DMS114 treated with DMSO at 0.1 percent for 48 hours (cell line): Measurements from ENCODE around the gene HBM.
"Not testable (repeated sequence)": the region's sequence is repeated elsewhere in the genome, so short reads cannot be mapped to it uniquely, and the experiment has no call there.

Source experiments
- DNase-seq: peaks from one replicate; lab custom pipeline; 2025; ENCODE audit not compliant: unreplicated experiment; lab: John Stamatoyannopoulos, UW

HBM gene

DNA sequence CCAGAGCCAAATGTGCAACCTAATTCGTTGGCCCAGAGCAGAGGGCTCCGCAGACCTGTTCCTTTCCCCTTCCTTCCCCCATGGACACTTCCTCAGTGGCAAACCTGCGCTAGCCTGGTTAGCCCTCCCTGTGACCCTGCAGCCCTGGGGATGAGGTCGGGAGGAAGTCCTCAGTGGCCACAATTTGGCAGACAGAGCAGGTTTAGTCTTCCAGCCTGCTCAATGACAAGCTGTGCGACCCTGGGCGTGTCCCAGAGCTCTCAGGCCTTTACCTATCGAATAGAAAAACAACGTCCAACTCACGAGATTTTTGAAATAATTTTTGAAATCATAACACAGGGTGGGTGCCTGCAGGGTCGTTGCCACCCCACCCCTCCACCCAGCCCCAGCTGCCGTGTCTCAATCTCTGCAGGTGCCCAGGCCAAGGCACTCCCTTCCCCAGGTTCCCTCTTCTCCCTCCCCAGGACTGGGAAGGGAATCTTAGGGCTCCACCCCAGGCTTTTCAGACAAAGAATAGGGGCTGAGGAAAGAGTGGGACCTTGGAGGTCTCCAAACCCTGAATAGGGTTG is 1.4 kb downstream of the HBM start:
- DNase-seq = no peak

DNA sequence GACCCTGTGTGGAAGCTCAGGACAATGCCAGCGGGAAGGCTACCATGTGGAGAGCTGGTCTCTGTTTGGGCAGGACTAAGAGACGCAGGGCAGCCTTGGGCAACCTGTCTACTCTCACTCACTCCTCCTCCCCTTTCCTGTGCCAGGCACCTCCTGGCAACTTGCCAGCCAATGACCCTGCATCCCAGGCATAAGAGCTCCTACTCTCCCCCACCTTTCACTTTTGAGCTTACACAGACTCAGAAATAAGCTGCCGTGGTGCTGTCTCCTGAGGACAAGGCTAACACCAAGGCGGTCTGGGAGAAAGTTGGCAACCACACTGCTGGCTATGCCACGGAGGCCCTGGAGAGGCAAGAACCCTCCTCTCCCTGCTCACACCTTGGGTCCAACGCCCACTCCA is 2.6 kb downstream of the HBM start:
- no peak for DNase-seq

DNA sequence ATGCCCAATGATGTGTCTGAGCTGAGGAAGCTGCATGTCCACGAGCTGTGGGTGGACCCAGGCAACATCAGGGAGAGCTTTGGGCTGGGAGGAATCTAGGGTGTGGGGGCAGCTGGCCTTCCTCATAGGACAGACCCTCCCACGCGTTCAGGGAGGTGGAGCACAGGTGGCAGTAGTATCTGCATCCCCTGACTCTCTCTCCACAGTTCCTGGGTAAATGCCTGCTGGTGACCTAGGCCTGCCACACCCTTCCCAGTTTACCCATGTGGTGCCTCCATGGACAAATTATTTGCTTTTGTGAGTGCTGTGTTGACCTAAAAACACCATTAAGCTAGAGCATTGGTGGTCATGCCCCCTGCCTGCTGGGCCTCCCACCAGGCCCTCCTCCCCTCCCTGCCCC is 3.2 kb downstream of the HBM start:
- DNase-seq = no peak

DNA sequence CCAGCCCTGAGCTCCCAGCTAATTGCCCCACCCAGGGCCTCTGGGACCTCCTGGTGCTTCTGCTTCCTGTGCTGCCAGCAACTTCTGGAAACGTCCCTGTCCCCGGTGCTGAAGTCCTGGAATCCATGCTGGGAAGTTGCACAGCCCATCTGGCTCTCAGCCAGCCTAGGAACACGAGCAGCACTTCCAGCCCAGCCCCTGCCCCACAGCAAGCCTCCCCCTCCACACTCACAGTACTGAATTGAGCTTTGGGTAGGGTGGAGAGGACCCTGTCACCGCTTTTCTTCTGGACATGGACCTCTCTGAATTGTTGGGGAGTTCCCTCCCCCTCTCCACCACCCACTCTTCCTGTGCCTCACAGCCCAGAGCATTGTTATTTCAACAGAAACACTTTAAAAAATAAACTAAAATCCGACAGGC is 4.3 kb downstream of the HBM start:
- not testable (repeated sequence) for DNase-seq

DNA sequence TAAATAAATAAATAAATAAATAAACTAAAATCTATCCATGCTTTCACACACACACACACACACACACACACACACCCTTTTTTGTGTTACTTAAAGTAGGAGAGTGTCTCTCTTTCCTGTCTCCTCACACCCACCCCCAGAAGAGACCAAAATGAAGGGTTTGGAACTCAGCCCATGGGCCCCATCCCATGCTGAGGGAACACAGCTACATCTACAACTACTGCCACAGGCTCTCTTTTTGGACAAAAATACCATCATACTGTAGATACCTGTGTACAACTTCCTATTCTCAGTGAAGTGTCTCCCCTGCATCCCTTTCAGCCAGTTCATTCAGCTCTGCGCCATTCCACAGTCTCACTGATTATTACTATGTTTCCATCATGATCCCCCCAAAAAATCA is 5.0 kb downstream of the HBM start:
- no peak for DNase-seq

DNA sequence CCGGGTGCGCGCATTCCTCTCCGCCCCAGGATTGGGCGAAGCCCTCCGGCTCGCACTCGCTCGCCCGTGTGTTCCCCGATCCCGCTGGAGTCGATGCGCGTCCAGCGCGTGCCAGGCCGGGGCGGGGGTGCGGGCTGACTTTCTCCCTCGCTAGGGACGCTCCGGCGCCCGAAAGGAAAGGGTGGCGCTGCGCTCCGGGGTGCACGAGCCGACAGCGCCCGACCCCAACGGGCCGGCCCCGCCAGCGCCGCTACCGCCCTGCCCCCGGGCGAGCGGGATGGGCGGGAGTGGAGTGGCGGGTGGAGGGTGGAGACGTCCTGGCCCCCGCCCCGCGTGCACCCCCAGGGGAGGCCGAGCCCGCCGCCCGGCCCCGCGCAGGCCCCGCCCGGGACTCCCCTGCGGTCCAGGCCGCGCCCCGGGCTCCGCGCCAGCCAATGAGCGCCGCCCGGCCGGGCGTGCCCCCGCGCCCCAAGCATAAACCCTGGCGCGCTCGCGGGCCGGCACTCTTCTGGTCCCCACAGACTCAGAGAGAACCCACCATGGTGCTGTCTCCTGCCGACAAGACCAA is 6.7 kb downstream of the HBM start, which contains the start of gene HBA2:
Gene HBA2 (plus strand): TSS at position 503 of the 568 bp plus-strand sequence. CDS start 37 bp downstream, at position 540.
- DNase-seq = not testable (repeated sequence)

DNA sequence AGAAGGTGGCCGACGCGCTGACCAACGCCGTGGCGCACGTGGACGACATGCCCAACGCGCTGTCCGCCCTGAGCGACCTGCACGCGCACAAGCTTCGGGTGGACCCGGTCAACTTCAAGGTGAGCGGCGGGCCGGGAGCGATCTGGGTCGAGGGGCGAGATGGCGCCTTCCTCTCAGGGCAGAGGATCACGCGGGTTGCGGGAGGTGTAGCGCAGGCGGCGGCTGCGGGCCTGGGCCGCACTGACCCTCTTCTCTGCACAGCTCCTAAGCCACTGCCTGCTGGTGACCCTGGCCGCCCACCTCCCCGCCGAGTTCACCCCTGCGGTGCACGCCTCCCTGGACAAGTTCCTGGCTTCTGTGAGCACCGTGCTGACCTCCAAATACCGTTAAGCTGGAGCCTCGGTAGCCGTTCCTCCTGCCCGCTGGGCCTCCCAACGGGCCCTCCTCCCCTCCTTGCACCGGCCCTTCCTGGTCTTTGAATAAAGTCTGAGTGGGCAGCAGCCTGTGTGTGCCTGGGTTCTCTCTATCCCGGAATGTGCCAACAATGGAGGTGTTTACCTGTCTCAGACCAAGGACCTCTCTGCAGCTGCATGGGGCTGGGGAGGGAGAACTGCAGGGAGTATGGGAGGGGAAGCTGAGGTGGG is 7.6 kb downstream of the HBM start:
- not testable (repeated sequence) for DNase-seq

DNA sequence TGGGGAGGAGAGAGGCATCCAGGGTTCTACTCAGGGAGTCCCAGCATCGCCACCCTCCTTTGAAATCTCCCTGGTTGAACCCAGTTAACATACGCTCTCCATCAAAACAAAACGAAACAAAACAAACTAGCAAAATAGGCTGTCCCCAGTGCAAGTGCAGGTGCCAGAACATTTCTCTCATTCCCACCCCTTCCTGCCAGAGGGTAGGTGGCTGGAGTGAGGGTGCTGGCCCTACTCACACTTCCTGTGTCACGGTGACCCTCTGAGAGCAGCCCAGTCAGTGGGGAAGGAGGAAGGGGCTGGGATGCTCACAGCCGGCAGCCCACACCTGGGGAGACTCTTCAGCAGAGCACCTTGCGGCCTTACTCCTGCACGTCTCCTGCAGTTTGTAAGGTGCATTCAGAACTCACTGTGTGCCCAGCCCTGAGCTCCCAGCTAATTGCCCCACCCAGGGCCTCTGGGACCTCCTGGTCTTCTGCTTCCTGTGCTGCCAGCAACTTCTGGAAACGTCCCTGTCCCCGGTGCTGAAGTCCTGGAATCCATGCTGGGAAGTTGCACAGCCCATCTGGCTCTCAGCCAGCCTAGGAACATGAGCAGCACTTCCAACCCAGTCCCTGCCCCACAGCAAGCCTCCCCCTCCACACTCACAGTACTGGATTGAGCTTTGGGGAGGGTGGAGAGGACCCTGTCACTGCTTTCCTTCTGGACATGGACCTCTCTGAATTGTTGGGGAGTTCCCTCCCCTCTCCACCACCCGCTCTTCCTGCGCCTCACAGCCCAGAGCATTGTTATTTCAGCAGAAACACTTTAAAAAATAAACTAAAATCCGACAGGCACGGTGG is 8.4 kb downstream of the HBM start:
- DNase-seq = not testable (repeated sequence)

DNA sequence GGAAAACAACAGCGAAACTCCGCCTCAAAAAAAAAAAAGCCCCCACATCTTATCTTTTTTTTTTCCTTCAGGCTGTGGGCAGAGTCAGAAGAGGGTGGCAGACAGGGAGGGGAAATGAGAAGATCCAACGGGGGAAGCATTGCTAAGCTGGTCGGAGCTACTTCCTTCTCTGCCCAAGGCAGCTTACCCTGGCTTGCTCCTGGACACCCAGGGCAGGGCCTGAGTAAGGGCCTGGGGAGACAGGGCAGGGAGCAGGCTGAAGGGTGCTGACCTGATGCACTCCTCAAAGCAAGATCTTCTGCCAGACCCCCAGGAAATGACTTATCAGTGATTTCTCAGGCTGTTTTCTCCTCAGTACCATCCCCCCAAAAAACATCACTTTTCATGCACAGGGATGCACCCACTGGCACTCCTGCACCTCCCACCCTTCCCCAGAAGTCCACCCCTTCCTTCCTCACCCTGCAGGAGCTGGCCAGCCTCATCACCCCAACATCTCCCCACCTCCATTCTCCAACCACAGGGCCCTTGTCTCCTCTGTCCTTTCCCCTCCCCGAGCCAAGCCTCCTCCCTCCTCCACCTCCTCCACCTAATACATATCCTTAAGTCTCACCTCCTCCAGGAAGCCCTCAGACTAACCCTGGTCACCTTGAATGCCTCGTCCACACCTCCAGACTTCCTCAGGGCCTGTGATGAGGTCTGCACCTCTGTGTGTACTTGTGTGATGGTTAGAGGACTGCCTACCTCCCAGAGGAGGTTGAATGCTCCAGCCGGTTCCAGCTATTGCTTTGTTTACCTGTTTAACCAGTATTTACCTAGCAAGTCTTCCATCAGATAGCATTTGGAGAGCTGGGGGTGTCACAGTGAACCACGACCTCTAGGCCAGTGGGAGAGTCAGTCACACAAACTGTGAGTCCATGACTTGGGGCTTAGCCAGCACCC is 9.5 kb downstream of the HBM start:
- DNase-seq = no peak

DNA sequence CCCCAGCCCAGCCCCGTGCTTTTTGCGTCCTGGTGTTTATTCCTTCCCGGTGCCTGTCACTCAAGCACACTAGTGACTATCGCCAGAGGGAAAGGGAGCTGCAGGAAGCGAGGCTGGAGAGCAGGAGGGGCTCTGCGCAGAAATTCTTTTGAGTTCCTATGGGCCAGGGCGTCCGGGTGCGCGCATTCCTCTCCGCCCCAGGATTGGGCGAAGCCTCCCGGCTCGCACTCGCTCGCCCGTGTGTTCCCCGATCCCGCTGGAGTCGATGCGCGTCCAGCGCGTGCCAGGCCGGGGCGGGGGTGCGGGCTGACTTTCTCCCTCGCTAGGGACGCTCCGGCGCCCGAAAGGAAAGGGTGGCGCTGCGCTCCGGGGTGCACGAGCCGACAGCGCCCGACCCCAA is 10.2 kb downstream of the HBM start:
- DNase-seq = not testable (repeated sequence)

DNA sequence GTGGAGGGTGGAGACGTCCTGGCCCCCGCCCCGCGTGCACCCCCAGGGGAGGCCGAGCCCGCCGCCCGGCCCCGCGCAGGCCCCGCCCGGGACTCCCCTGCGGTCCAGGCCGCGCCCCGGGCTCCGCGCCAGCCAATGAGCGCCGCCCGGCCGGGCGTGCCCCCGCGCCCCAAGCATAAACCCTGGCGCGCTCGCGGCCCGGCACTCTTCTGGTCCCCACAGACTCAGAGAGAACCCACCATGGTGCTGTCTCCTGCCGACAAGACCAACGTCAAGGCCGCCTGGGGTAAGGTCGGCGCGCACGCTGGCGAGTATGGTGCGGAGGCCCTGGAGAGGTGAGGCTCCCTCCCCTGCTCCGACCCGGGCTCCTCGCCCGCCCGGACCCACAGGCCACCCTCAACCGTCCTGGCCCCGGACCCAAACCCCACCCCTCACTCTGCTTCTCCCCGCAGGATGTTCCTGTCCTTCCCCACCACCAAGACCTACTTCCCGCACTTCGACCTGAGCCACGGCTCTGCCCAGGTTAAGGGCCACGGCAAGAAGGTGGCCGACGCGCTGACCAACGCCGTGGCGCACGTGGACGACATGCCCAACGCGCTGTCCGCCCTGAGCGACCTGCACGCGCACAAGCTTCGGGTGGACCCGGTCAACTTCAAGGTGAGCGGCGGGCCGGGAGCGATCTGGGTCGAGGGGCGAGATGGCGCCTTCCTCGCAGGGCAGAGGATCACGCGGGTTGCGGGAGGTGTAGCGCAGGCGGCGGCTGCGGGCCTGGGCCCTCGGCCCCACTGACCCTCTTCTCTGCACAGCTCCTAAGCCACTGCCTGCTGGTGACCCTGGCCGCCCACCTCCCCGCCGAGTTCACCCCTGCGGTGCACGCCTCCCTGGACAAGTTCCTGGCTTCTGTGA is 11.0 kb downstream of the HBM start, which contains the start of gene HBA1:
Gene HBA1 (plus strand): TSS at position 204 of the 906 bp plus-strand sequence. CDS start 37 bp downstream, at position 241.
- not testable (repeated sequence) for DNase-seq

DNA sequence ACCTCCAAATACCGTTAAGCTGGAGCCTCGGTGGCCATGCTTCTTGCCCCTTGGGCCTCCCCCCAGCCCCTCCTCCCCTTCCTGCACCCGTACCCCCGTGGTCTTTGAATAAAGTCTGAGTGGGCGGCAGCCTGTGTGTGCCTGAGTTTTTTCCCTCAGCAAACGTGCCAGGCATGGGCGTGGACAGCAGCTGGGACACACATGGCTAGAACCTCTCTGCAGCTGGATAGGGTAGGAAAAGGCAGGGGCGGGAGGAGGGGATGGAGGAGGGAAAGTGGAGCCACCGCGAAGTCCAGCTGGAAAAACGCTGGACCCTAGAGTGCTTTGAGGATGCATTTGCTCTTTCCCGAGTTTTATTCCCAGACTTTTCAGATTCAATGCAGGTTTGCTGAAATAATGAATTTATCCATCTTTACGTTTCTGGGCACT is 11.6 kb downstream of the HBM start:
- DNase-seq = peak; percentile 97

DNA sequence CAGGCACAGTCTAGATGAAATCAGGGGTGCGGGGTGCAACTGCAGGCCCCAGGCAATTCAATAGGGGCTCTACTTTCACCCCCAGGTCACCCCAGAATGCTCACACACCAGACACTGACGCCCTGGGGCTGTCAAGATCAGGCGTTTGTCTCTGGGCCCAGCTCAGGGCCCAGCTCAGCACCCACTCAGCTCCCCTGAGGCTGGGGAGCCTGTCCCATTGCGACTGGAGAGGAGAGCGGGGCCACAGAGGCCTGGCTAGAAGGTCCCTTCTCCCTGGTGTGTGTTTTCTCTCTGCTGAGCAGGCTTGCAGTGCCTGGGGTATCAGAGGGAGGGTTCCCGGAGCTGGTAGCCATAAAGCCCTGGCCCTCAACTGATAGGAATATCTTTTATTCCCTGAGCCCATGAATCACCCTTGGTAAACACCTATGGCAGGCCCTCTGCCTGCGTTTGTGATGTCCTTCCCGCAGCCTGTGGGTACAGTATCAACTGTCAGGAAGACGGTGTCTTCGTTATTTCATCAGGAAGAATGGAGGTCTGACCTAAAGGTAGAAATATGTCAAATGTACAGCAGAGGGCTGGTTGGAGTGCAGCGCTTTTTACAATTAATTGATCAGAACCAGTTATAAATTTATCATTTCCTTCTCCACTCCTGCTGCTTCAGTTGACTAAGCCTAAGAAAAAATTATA is 12.3 kb downstream of the HBM start:
- no peak for DNase-seq

DNA sequence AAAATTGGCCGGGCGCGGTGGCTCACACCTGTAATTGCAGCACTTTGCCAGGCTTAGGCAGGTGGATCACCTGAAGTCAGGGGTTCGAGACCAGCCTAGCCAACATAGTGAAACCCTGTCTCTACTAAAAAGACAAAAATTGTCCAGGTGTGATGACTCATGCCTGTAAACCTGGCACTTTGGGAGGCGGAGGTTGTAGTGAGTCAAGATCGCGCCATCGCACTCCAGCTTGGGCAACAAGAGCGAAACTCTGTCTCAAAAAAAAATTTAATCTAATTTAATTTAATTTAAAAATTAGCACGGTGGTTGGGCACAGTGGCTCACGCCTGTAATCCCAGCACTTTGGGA is 12.9 kb downstream of the HBM start:
- DNase-seq = no peak

DNA sequence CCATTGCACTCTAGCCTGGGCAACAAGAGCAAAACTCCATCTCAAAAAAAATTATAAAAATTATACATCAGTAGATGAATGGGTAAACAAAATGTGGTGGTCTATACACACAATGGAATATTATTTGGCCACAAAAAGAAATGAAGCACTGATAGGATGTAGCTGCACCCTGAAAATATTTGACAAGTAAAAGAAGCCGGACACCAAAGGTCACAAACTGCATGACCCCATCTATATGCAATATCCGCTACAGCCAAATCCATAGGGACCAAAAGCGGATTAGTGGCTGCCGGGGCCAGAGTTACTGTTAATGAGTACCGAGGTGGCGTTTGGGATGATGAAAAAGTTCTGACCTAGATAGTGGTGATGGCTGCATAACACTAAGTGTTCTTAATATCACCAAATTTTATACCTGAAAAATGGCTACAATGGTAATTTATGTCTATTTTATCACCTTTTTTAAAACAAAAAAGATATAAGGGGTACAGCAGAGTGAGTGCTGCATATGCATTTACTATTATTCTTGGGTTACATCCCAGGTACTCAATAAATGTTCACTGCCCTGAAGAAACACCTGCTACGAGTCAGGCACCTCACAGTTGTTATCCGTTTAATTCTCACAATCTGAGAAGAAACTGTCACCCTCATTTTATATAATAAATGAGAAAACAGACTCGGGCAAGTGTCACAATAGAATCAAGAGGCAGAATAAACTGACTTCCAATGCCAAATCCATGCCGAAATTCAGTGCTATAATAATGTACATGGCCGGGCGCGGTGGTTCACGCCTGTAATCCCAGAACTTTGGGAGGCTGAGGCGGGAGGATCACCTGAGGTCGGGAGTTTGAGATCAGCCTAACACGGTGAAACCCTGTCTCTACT is 13.7 kb downstream of the HBM start:
- DNase-seq = no peak

DNA sequence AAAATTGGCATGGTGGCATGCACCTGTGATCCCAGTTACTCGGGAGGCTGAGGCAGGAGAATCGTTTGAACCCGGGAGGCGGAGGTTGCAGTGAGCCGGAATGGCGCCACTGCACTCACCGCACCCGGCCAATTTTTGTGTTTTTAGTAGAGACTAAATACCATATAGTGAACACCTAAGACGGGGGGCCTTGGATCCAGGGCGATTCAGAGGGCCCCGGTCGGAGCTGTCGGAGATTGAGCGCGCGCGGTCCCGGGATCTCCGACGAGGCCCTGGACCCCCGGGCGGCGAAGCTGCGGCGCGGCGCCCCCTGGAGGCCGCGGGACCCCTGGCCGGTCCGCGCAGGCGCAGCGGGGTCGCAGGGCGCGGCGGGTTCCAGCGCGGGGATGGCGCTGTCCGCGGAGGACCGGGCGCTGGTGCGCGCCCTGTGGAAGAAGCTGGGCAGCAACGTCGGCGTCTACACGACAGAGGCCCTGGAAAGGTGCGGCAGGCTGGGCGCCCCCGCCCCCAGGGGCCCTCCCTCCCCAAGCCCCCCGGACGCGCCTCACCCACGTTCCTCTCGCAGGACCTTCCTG is 14.4 kb downstream of the HBM start, which contains the start of gene HBQ1:
Gene HBQ1 (plus strand): TSS at position 359 of the 575 bp plus-strand sequence. CDS start 28 bp downstream, at position 387.
- no peak for DNase-seq
